ENCODE results near the gene MCOLN2. TPM values are rescaled to one million over a fixed set of nuclear protein-coding genes. Genes with fewer than 3 reads are reported as not detected.

The MCOLN2 gene
- total RNA-seq, 2 donors from 2014 or later = 25.6 to 43.8 TPM

DNA sequence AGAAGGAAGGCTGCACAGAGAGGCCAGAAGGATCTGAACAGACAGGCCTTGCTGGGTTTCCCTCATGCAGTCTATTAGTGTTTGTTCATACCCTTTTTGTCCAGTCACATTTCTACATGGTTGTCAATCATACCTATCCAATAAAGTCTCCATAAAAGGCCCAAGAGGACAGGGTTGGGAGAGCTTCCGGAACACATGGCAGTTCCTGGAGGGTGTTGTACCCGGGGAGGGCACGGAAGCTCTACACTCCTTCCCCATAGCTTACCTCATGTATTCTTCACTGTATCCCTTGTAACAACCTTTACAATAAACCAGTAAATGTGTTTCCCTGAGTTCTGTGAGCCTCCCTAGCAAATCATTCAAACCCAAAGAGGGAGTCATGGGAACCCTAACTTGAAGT, 28.0 kb downstream of the MCOLN2 start:
- ATAC-seq (replicated peaks) = no peak
- no peaks in the 10 kb centered on the region for H3K9me3 Mint-ChIP-seq
- H3K4me3 Mint-ChIP-seq = peak overlapping the region; percentile 36
- H3K36me3 Mint-ChIP-seq (ENCODE audit: low read depth) = peaks cover 55% of the 10 kb centered on the region
- peak overlapping the region; percentile 82 for H3K27ac Mint-ChIP-seq
- no peaks in the 10 kb centered on the region for H3K27me3 Mint-ChIP-seq
- H3K4me1 Mint-ChIP-seq = peaks cover 22% of the 10 kb centered on the region

DNA sequence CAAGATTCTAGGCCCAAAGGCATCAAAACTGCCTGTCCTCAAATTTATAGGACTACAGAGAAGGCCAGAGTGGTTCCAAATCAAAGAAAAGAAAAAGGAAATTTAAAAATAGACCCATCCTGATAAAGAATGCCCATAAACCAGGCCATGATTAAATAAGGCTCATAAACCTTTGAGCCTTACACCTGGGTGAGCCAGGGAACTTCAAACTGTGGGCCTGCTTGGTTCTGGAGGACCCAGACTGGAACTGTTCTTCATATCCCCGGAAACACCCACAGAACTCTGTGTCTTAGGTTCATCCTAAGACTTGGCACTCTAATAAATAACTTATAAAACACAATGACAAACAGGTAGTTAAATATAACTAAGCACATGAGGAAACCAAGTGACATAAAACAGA, 28.8 kb downstream of the MCOLN2 start:
- no peak for ATAC-seq (replicated peaks)
- peaks cover 63% of the 10 kb centered on the region for H3K36me3 Mint-ChIP-seq (ENCODE audit: low read depth)
- H3K4me1 Mint-ChIP-seq = peaks cover 22% of the 10 kb centered on the region
- no peaks in the 10 kb centered on the region for H3K9me3 Mint-ChIP-seq
- no peak overlapping the region for H3K4me3 Mint-ChIP-seq
- no peak overlapping the region for H3K27ac Mint-ChIP-seq
- no peaks in the 10 kb centered on the region for H3K27me3 Mint-ChIP-seq

GRCh38 chr1:84967666-84968065, 29.2 kb downstream of the MCOLN2 start:
- Mint-ChIP-seq H3K9me3 (no peaks in the 10 kb centered on the region), H3K4me3 (no peak overlapping the region), H3K36me3 (ENCODE audit: low read depth) (peaks cover 67% of the 10 kb centered on the region), H3K27ac (no peak overlapping the region), H3K27me3 (no peaks in the 10 kb centered on the region), H3K4me1 (peaks cover 18% of the 10 kb centered on the region)
- no peak for ATAC-seq (replicated peaks)

GRCh38 chr1:84963021-84963420, 33.9 kb downstream of the MCOLN2 start:
- H3K27me3 Mint-ChIP-seq = no peaks in the 10 kb centered on the region
- H3K36me3 Mint-ChIP-seq (ENCODE audit: low read depth) = peaks cover 55% of the 10 kb centered on the region
- no peaks in the 10 kb centered on the region for H3K9me3 Mint-ChIP-seq
- no peak overlapping the region for H3K4me3 Mint-ChIP-seq
- ATAC-seq (replicated peaks) = no peak
- H3K4me1 Mint-ChIP-seq = peaks cover 11% of the 10 kb centered on the region
- no peak overlapping the region for H3K27ac Mint-ChIP-seq

DNA sequence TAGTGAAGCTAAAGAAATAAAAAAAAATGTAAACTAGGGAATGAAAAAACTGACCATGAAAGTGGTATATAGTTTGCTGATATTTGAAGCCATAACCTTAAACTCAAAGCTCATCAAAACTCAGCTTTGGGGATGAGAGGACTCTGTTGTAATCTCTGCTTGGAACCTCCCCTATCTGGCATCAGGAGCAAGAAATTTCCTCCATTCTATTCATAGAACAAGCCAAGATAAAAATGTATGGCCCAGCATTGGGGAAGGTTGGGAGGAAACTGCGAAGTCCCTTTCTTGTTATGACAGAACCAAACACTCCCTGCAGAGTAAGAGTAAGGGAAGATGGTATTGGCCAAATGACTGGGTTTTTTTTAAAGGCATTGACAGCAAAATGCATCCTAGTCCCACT, 35.6 kb downstream of the MCOLN2 start:
- H3K36me3 Mint-ChIP-seq (ENCODE audit: low read depth) = peaks cover 71% of the 10 kb centered on the region
- peaks cover 15% of the 10 kb centered on the region for H3K4me1 Mint-ChIP-seq
- H3K9me3 Mint-ChIP-seq = no peaks in the 10 kb centered on the region
- no peak overlapping the region for H3K4me3 Mint-ChIP-seq
- peak overlapping the region; percentile 25 for H3K27ac Mint-ChIP-seq
- ATAC-seq (replicated peaks) = no peak
- H3K27me3 Mint-ChIP-seq = no peaks in the 10 kb centered on the region

DNA sequence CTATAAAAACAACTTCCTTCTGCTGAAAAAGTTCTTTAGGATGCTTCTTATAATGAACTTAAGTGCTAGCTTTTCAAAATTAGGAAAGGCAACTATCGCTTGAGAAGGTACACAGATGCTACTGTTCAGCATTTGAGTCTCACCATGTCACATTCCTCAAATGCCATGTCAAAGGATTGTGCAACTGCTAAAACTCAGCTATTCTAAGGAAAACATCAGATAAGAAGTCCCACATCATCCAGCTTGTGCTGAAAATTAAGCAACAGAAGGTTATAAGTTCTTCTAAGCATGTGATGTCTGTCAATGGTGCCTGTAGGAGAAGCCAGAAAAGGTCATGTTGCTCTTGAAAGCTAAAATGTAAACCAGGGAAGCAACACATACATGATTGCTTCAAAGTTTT, 36.5 kb downstream of the MCOLN2 start:
- ATAC-seq (replicated peaks) = no peak
- H3K27ac Mint-ChIP-seq = peak overlapping the region; percentile 39
- peaks cover 75% of the 10 kb centered on the region for H3K36me3 Mint-ChIP-seq (ENCODE audit: low read depth)
- peaks cover 15% of the 10 kb centered on the region for H3K4me1 Mint-ChIP-seq
- H3K9me3 Mint-ChIP-seq = no peaks in the 10 kb centered on the region
- no peak overlapping the region for H3K4me3 Mint-ChIP-seq
- no peaks in the 10 kb centered on the region for H3K27me3 Mint-ChIP-seq

- H3K4me1 Mint-ChIP-seq = peaks cover 15% of the 10 kb centered on the region
- H3K27ac Mint-ChIP-seq = peak overlapping the region; percentile 77
- H3K27me3 Mint-ChIP-seq = no peaks in the 10 kb centered on the region
- H3K9me3 Mint-ChIP-seq = no peaks in the 10 kb centered on the region
- H3K36me3 Mint-ChIP-seq (ENCODE audit: low read depth) = peaks cover 79% of the 10 kb centered on the region
- ATAC-seq (replicated peaks) = peak; percentile 98
- peak overlapping the region; percentile 16 for H3K4me3 Mint-ChIP-seq
Observed at GRCh38 chr1:84959294-84959693, 37.6 kb downstream of the MCOLN2 start.

- H3K36me3 Mint-ChIP-seq (ENCODE audit: low read depth) = peaks cover 81% of the 10 kb centered on the region
Observed at GRCh38 chr1:84957966-84958365, 38.9 kb downstream of the MCOLN2 start.

GRCh38 chr1:84956655-84957054, 40.3 kb downstream of the MCOLN2 start:
- Mint-ChIP-seq H3K36me3 (ENCODE audit: low read depth) (peaks cover 82% of the 10 kb centered on the region), H3K27me3 (no peaks in the 10 kb centered on the region), H3K27ac (peak overlapping the region; percentile 17), H3K4me3 (no peak overlapping the region), H3K9me3 (no peaks in the 10 kb centered on the region), H3K4me1 (peaks cover 14% of the 10 kb centered on the region)
- no peak for ATAC-seq (replicated peaks)

More at GRCh38 chr1:84957966-84958365, 38.9 kb downstream of the MCOLN2 start:
- Mint-ChIP-seq H3K9me3 (no peaks in the 10 kb centered on the region), H3K27ac (no peak overlapping the region), H3K27me3 (no peaks in the 10 kb centered on the region), H3K4me3 (no peak overlapping the region), H3K4me1 (peaks cover 15% of the 10 kb centered on the region)
- ATAC-seq (replicated peaks) = no peak

DNA sequence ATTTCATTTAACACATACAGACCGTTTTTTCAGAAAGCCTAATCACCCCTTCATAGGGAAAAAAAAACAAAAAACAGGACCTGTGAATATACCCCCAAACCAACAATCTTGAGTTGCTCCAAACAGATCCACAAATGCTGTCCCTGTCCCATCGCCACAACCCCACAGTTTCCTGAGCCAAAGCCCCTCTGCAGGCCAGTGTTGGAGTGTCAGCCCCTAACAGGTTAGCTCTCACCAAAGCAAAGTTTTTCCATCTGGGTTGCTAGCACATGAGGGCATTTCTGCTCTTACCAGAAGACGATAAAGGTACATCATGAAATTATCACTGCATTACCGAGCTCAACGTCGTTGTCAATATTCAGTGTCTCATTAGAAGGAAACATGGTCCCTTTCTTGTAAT, 40.8 kb downstream of the MCOLN2 start:
- Mint-ChIP-seq H3K4me1 (peaks cover 12% of the 10 kb centered on the region), H3K9me3 (no peaks in the 10 kb centered on the region), H3K36me3 (ENCODE audit: low read depth) (peaks cover 83% of the 10 kb centered on the region), H3K4me3 (no peak overlapping the region), H3K27ac (no peak overlapping the region), H3K27me3 (no peaks in the 10 kb centered on the region)
- ATAC-seq (replicated peaks) = no peak

GRCh38 chr1:84949664-84950063, 47.2 kb downstream of the MCOLN2 start:
- peaks cover 87% of the 10 kb centered on the region for H3K36me3 Mint-ChIP-seq (ENCODE audit: low read depth)
- ATAC-seq (replicated peaks) = no peak
- no peak overlapping the region for H3K27ac Mint-ChIP-seq
- peaks cover 11% of the 10 kb centered on the region for H3K4me1 Mint-ChIP-seq
- H3K9me3 Mint-ChIP-seq = no peaks in the 10 kb centered on the region
- H3K27me3 Mint-ChIP-seq = peaks cover 3% of the 10 kb centered on the region
- H3K4me3 Mint-ChIP-seq = no peak overlapping the region

DNA sequence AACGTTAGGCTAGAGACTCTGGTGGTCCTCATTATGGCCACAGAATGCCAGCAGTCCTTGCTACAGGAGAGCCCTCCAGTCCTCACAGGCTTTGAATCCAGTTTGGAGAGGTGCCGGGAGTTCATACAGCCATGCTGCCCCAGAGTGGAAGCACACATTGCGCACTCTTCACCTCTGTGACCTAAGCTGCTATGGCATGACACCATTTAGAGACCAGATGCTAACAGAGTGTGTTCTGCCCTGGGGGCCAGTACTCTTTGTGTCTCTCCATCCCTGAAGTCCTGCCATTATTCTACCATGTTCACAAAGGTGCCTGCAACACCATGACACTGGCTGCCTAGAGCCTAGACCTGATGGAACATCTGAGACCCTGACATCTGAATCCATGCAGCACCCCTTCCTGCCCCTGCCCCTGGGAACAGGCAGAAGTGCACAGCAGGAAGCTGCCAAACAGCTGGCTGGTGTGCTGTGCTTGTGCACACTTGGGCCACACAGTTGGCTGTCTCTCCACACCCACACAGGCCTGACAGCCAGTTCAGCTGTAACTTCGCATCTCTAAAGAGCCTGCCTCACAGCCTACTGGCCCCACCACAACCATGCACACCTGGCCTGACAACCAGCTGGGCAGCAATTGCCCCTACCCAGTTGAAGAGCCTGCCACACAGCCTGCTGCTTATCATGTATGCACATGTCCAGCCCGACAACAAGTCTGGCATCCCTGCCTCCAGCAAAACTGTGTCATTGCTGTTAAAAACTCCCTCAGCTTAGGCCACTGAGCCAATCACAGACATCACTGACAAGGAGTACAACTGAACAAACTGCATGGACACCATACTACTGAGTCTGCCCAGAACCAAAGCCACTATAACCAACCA, 49.1 kb downstream of the MCOLN2 start:
- ATAC-seq (replicated peaks) = no peak
- no peak overlapping the region for H3K4me3 Mint-ChIP-seq
- H3K27me3 Mint-ChIP-seq = peaks cover 3% of the 10 kb centered on the region
- peaks cover 68% of the 10 kb centered on the region for H3K36me3 Mint-ChIP-seq (ENCODE audit: low read depth)
- H3K9me3 Mint-ChIP-seq = no peaks in the 10 kb centered on the region
- peaks cover 11% of the 10 kb centered on the region for H3K4me1 Mint-ChIP-seq
- H3K27ac Mint-ChIP-seq = peak overlapping the region; percentile 16

- peak overlapping the region; percentile 86 for H3K27ac Mint-ChIP-seq
- H3K9me3 Mint-ChIP-seq = no peaks in the 10 kb centered on the region
- peaks cover 57% of the 10 kb centered on the region for H3K36me3 Mint-ChIP-seq (ENCODE audit: low read depth)
- ATAC-seq (replicated peaks) = no peak
- peaks cover 3% of the 10 kb centered on the region for H3K27me3 Mint-ChIP-seq
- peaks cover 11% of the 10 kb centered on the region for H3K4me1 Mint-ChIP-seq
- no peak overlapping the region for H3K4me3 Mint-ChIP-seq
Observed at GRCh38 chr1:84946631-84947030, 50.3 kb downstream of the MCOLN2 start.

DNA sequence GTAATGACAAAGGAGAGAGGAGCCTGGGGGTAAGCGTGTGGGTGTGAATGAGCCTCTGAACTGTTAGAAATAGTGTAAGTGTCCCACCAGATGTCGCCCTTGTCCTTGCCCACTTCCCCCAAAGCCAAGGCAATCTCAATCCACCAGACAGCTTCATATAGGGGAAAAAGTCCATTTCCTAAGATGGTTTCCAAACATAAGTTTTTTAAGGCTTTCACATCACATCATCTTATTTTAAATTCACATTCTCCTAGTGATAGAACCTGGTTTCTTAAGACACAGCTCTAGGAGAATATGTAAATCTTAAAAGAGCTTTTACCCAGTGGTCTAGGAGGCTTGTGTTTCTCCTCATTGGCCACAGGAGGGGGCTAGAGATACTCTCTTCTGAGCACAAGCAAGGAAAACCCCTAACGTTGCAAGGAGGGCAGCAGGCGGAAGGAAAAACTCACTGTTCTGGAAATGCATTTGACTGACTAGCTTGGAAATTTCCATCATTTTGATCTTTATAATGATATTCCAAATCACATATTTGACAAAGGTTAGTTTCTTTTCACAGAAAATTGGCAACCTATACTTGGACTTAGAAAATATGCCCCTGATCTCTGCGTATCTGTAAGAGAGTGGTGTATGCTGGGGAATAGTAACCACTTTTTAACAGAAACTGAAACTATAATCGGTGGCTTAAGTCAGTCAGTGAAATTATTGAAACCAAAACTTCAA, 52.0 kb downstream of the MCOLN2 start:
- Mint-ChIP-seq H3K4me3 (peak overlapping the region; percentile 69), H3K4me1 (peaks cover 5% of the 10 kb centered on the region), H3K9me3 (no peaks in the 10 kb centered on the region), H3K36me3 (ENCODE audit: low read depth) (peaks cover 48% of the 10 kb centered on the region), H3K27ac (peak overlapping the region; percentile 86), H3K27me3 (no peaks in the 10 kb centered on the region)
- peak; percentile 91 for ATAC-seq (replicated peaks)

GRCh38 chr1:84941843-84942242, 55.1 kb downstream of the MCOLN2 start:
- no peak for ATAC-seq (replicated peaks)
- no peaks in the 10 kb centered on the region for H3K27me3 Mint-ChIP-seq
- H3K27ac Mint-ChIP-seq = no peak overlapping the region

More at GRCh38 chr1:84941843-84942242, 55.1 kb downstream of the MCOLN2 start:
- peaks cover 5% of the 10 kb centered on the region for H3K4me1 Mint-ChIP-seq
- H3K9me3 Mint-ChIP-seq = no peaks in the 10 kb centered on the region
- no peak overlapping the region for H3K4me3 Mint-ChIP-seq
- peaks cover 55% of the 10 kb centered on the region for H3K36me3 Mint-ChIP-seq (ENCODE audit: low read depth)

All from activated T-helper 17 cell treated with anti-CD3 and anti-CD28 coated beads, Interleukin-2, amount 50 U/mL, for 72 hours (primary cell).